ENCODE results near the gene ZNF296.

Gene ZNF296

GRCh38 chr19:45101806-45102205, 25.5 kb upstream of the ZNF296 start:
- DNase-seq (ENCODE audit: insufficient read length, low spot score) (no peak), FAIRE-seq (no peak)
- TF ChIP-seq CTCF (IDR thresholded peaks at IDR 0.05; ENCODE audit: insufficient read depth, missing control alignments), result no peak

GRCh38 chr19:45100846-45101252, 24.6 kb upstream of the ZNF296 start:
- DNase-seq (ENCODE audit: insufficient read length, low spot score) (no peak), FAIRE-seq (no peak)
- no peak for TF ChIP-seq CTCF (IDR thresholded peaks at IDR 0.05; ENCODE audit: insufficient read depth, missing control alignments)

GRCh38 chr19:45100201-45100600, 23.9 kb upstream of the ZNF296 start:
- no peak for DNase-seq (ENCODE audit: insufficient read length, low spot score)
- no peak for TF ChIP-seq CTCF (IDR thresholded peaks at IDR 0.05; ENCODE audit: insufficient read depth, missing control alignments)
- FAIRE-seq, result no peak

GRCh38 chr19:45099467-45100191, 23.4 kb upstream of the ZNF296 start:
- DNase-seq (ENCODE audit: insufficient read length, low spot score) (no peak), FAIRE-seq (no peak)
- TF ChIP-seq CTCF (IDR thresholded peaks at IDR 0.05; ENCODE audit: insufficient read depth, missing control alignments), result no peak

GRCh38 chr19:45098521-45099466, 22.5 kb upstream of the ZNF296 start:
- no peak for TF ChIP-seq CTCF (IDR thresholded peaks at IDR 0.05; ENCODE audit: insufficient read depth, missing control alignments)
- DNase-seq (ENCODE audit: insufficient read length, low spot score) (no peak), FAIRE-seq (no peak)

- FAIRE-seq (no peak), DNase-seq (ENCODE audit: insufficient read length, low spot score) (no peak)
Observed at GRCh38 chr19:45097776-45098520, 21.7 kb upstream of the ZNF296 start.

More at GRCh38 chr19:45097776-45098520, 21.7 kb upstream of the ZNF296 start:
- no peak for TF ChIP-seq CTCF (IDR thresholded peaks at IDR 0.05; ENCODE audit: insufficient read depth, missing control alignments)

Measured in D721Med (cell line).